Ovary (tissue), 9 donors: ENCODE results near the gene EFCAB14. TPM values are rescaled to one million over a fixed set of nuclear protein-coding genes. Genes with fewer than 3 reads are reported as not detected.

ENCODE experiments used
- DNase-seq, 5 donors: peaks; one replicate each; pipeline ENCODE4 v3.0.0-alpha.2; 2019 to 2020
- H3K27ac ChIP-seq, 2 donors: fragments of 200-600 bp; one replicate each; pipeline versions ENCODE4 v1.5.1 to v1.8.0; 2019 to 2022
- H3K27me3 ChIP-seq: fragments of 200-600 bp; one replicate; pipeline ENCODE4 v1.8.0; 2022
- H3K36me3 ChIP-seq: fragments of 200-600 bp; sonication (generic); one replicate; pipeline ENCODE4 v1.5.1; 2019
- H3K4me1 ChIP-seq: one replicate; pipeline ENCODE4 v1.8.1; 2013; ENCODE audit warnings: mild to moderate bottlenecking, moderate library complexity; ENCODE audit not compliant: insufficient read depth
- H3K4me3 ChIP-seq: fragments of 200-600 bp; sonication (generic); one replicate; pipeline ENCODE4 v1.5.1; 2017
- H3K9me3 ChIP-seq, 2 donors: fragments of 200-600 bp in 1 of 2; sonication (generic) in 1 of 2; one replicate each; pipeline versions ENCODE4 v1.5.1 to v1.8.1; 2013 to 2019; ENCODE audit warnings: mild to moderate bottlenecking in 1 of 2, moderate library complexity in 1 of 2
- EP300 ChIP-seq: sonication (generic); formaldehyde crosslinking; IDR thresholded peaks from one replicate; pipeline ENCODE4 v1.6.1; 2017; ENCODE audit warnings: antibody characterized with exemption
- POLR2A ChIP-seq: fragments of 450-650 bp; IDR thresholded peaks from one replicate; pipeline ENCODE4 v1.6.1; 2017; ENCODE audit warnings: antibody characterized with exemption, mild to moderate bottlenecking, moderate library complexity
- WGBS, 3 donors: extraction: QIAGEN DNeasy Blood & Tissue Kit in 1 of 3; methylation state at CpG; one replicate each; pipeline versions ENCODE4 v1.1.5 to v1.1.7; 2013 to 2017; 5-methylcytosine and 5-hydroxymethylcytosine counted together
- intact Hi-C, 4 donors: fragments of 100-400 bp; cut with DNase I; formaldehyde crosslinking; loops; one replicate each; pipeline versions ENCODE4 v1.11.0 to v1.15.1; 2022 to 2023
- polyA plus RNA-seq, 2 donors: library from polyadenylated mRNA; stranded (reverse); fragments of 200-250 nt in 1 of 2; fragments of 350-450 nt in 1 of 2; fragmentation: Illumina TruSeq in 1 of 2; extraction: RNeasy Lipid Tissue Mini Kit (QIAGEN cat#74804) in 1 of 2; gene quantifications; one replicate each; pipeline ENCODE4 v1.2.3, GENCODE V29; 2013 to 2014
- total RNA-seq, 7 donors: library from RNA; depleted of rRNA in 2 of 7; stranded (reverse); fragments of >200 nt in 2 of 7; fragmentation: NEBNext Ultra II Directional in 3 of 7; extraction: Animal tissue kit (Norgen Biotek cat#: 25700) in 3 of 7; gene quantifications; one replicate each; pipeline versions ENCODE4 v1.1.0 to v1.2.4, GENCODE V29; 2016 to 2023
- TF ChIP-seq, protein P1 (sequence below), 3 donors: fragments of 450-650 bp in 2 of 3; fragments of 200-600 bp in 1 of 3; IDR thresholded peaks; one replicate each; pipeline versions ENCODE4 v1.5.1 to v1.8.0; 2016 to 2022; ENCODE audit warnings: antibody characterized with exemption in 3 of 3, mild to moderate bottlenecking in 1 of 3
- donor health status: DM: no; HTN: no; CAD: no; lungs with moderate emphysema.
- donor health status: DM: no; HTN: no; CAD: no.
- donor health status: Bipolar disorder and iron deficiency.
- donor health status: DM: yes; HTN: yes; CAD: no.
- donor health status: DM: no; HTN: no; CAD: no.
- donor health status: DM: yes; HTN: yes; CAD: no.

Gene EFCAB14
- total and polyA plus RNA-seq, 9 donors = 31.7 to 99.2 (median 77.4) TPM

DNA sequence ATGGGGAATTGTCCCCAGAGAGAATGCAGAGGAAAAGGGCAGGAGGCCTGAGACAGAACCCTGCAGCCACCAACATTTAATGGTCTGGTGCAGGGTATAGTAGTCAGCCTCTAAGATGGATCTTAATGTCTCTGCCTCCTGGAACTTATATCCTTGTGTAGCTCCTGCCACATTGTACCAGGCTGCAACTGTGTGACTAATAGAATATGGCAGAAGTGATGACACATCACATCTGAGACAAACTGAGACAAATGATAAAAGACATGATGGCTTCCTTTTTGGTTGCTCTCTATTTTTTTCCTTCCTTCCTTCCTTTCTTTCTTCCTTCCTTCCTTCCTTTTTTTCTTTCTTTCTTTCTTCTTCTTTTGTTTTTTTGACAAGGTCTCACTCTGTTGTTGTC is 42.8 kb upstream of the EFCAB14 start:
- no peak for DNase-seq

DNA sequence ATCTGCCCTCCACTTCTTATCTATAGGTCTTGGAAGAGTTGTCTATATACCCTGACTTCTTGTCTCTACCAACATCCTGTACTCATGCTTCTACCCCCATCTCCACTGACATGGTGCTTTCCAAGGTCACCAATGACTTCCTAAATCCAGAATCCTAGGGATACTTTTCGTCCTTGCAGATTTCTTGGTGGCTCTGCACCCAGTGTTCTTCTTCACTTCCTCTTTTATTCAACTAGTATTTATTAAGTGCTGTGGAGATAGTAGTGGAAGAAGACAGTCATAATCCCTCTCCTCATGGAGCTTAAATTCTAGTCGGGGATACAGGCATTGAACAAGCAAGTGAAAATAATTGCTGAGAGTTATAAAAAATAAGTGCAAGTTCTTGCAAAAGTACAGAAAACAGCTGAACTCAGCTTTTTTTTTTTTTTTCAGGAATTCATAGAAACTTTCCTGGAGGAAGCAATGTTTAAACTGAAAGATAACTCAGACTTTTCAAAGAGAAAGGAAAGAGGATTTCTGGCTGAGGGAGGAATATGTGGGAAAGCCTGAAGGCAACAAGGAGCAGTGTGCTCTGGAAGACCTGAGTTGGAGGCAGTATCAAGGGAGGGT is 41.7 kb upstream of the EFCAB14 start:
- Histone ChIP-seq H3K4me1 (no peaks in the 10 kb centered on the region), H3K4me3 (no peak overlapping the region), H3K27ac (no peak overlapping the region), H3K36me3 (no peaks in the 10 kb centered on the region), H3K9me3 (no peaks in the 10 kb centered on the region), H3K27me3 (no peaks in the 10 kb centered on the region)
- DNase-seq = no peak
- no peak for TF ChIP-seq EP300
- TF ChIP-seq, protein P1, sequence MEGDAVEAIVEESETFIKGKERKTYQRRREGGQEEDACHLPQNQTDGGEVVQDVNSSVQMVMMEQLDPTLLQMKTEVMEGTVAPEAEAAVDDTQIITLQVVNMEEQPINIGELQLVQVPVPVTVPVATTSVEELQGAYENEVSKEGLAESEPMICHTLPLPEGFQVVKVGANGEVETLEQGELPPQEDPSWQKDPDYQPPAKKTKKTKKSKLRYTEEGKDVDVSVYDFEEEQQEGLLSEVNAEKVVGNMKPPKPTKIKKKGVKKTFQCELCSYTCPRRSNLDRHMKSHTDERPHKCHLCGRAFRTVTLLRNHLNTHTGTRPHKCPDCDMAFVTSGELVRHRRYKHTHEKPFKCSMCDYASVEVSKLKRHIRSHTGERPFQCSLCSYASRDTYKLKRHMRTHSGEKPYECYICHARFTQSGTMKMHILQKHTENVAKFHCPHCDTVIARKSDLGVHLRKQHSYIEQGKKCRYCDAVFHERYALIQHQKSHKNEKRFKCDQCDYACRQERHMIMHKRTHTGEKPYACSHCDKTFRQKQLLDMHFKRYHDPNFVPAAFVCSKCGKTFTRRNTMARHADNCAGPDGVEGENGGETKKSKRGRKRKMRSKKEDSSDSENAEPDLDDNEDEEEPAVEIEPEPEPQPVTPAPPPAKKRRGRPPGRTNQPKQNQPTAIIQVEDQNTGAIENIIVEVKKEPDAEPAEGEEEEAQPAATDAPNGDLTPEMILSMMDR (IDR thresholded peaks at IDR 0.05) = no peak
- no peak for TF ChIP-seq POLR2A
- WGBS, 3 donors = 39 to 60% (median 42%) methylated on average over 2 of the region's 2 CpGs
- intact Hi-C loops = no loop called here

More for the DNA sequence above, 42.8 kb upstream of the EFCAB14 start:
- Histone ChIP-seq H3K4me3 (no peak overlapping the region), H3K27me3 (no peaks in the 10 kb centered on the region), H3K27ac (no peak overlapping the region), H3K9me3 (no peaks in the 10 kb centered on the region), H3K4me1 (no peaks in the 10 kb centered on the region), H3K36me3 (no peaks in the 10 kb centered on the region)
- TF ChIP-seq, protein P1 (IDR thresholded peaks at IDR 0.05) = no peak
- TF ChIP-seq POLR2A (no peak), EP300 (no peak)
- intact Hi-C loops = no loop called here

DNA sequence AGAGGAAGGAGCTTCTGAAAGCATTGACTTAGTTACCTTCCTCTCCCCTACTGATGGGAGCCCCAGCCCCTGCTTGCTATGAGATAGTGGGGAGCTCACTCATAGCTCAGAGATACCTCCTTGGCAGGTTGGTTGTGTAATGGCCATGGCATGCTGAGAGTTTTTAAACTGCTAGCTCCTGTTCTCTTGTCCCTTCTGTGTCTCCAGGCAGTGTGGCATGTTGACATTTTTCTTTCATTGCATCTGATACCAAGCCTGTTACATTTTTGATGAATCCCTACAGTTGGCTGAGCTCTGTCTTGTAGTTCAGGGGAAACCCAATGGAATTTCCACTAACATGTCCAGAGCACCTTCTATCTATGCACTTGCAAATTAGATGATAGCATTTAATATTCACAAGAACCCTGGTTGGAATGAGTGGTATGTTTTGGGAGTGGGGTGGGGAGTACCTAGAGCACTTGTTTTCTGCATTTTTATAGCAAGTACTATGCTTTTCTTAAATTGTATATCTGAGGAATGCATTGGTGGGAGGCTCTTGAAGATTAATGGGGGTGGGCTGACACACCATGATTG is 39.1 kb upstream of the EFCAB14 start:
- Histone ChIP-seq H3K36me3 (no peaks in the 10 kb centered on the region), H3K4me1 (no peaks in the 10 kb centered on the region), H3K27me3 (no peaks in the 10 kb centered on the region), H3K9me3 (no peaks in the 10 kb centered on the region), H3K4me3 (no peak overlapping the region), H3K27ac (no peak overlapping the region)
- intact Hi-C loops = no loop called here
- no peak for DNase-seq
- TF ChIP-seq, protein P1 (IDR thresholded peaks at IDR 0.05) = no peak
- TF ChIP-seq EP300 (no peak), POLR2A (no peak)

DNA sequence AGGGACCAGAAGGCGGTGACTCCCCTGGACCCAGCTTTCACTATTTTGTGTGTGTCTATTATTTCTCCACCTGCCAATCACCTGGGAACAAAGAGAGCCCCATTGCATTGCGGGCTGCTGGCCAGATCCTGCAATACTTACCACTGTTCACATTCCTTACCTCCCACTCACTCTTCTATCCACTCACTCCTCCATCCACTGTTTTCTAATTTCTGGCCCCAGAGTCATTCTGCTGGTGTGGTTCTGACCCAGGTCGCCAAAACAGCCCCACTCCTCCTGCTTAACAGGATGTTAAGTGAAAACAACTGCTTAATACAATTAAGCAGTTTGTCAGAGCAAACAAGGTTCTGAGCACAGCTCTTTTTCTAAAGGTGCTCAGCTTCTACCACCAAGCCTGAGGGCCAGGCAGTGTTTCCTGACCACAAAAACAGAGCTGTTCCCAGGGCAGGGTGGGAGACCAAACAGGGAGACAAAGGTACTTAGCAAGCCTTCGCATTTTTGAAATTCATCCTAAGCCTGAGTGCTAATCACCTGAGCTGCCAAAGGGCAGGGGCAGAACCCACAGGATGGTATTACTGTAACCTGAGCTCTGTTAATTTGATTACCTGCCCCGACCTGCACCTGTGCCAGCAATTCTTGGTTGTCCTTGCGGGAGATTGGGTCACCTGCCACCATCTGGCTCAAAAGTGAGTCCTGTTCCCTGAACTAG is 38.5 kb upstream of the EFCAB14 start:
- no peaks in the 10 kb centered on the region for H3K36me3 ChIP-seq
- DNase-seq = no peak
- no peak overlapping the region for H3K4me3 ChIP-seq
- H3K27ac ChIP-seq = no peak overlapping the region
- no peaks in the 10 kb centered on the region for H3K9me3 ChIP-seq
- H3K27me3 ChIP-seq = no peaks in the 10 kb centered on the region
- H3K4me1 ChIP-seq = no peaks in the 10 kb centered on the region
- intact Hi-C loops = no loop called here
- whole genome bisulfite sequencing, 3 donors = 36 to 45% (median 38%) methylated on average over 6 of the region's 6 CpGs
- TF ChIP-seq POLR2A (no peak), EP300 (no peak)
- TF ChIP-seq, protein P1 (IDR thresholded peaks at IDR 0.05) = no peak
